ENCODE results near the gene PRUNE2.

GRCh38 chr9:76812591-76812990 is 93.3 kb downstream of the PRUNE2 start:
- TF ChIP-seq CTCF (IDR thresholded peaks at IDR 0.05) (no peak), RXRA (IDR thresholded peaks at IDR 0.05; ENCODE audit: borderline replicate concordance, low read depth) (no peak), PBX3 (IDR thresholded peaks at IDR 0.05) (no peak), TCF12 (IDR thresholded peaks at IDR 0.05) (no peak), MAX (IDR thresholded peaks at IDR 0.05; ENCODE audit: low read depth) (no peak), JUND (IDR thresholded peaks at IDR 0.05) (no peak)
